ENCODE data around the gene STING1. TPM values are rescaled to one million over a fixed set of nuclear protein-coding genes. Genes with fewer than 3 reads are reported as not detected.

STING1 gene
- total RNA-seq, 1 experiment from 2014 or later: 33.1 TPM

GRCh38 chr5:139458580-139459407 is 23.8 kb downstream of the STING1 start:
- Mint-ChIP-seq H3K36me3 (ENCODE audit: insufficient read depth, unreplicated experiment) (no peaks in the 10 kb centered on the region), H3K4me3 (ENCODE audit: unreplicated experiment) (no peak overlapping the region), H3K27ac (ENCODE audit: low read depth, unreplicated experiment) (no peak overlapping the region), H3K4me1 (ENCODE audit: insufficient read depth, unreplicated experiment) (peaks cover 6% of the 10 kb centered on the region), H3K27me3 (ENCODE audit: insufficient read depth, unreplicated experiment) (no peaks in the 10 kb centered on the region), H3K9me3 (ENCODE audit: unreplicated experiment) (no peaks in the 10 kb centered on the region)
- DNase-seq (ENCODE audit: unreplicated experiment): peak; percentile 33
- POLR2A ChIA-PET: interaction anchor here (0.6 to 1.6 kb wide), 4 partner anchors 11 to 27 kb away, joined by 3 to 5 read pairs (median 4); no protein-coding TSS in a partner anchor
- no TSS peak for BruUV-seq (replicated peaks)
- CTCF ChIA-PET: interaction anchor here (0.7 to 0.9 kb wide), 3 partner anchors 11 to 56 kb away, joined by 3 to 5 read pairs (median 4); no protein-coding TSS in a partner anchor
- TF ChIP-seq CTCF (IDR thresholded peaks at IDR 0.05; ENCODE audit: unreplicated experiment): no peak
- intact Hi-C loops (cut with micrococcal nuclease): no loop called here

- Mint-ChIP-seq H3K27me3 (ENCODE audit: insufficient read depth, unreplicated experiment) (no peaks in the 10 kb centered on the region), H3K4me3 (ENCODE audit: unreplicated experiment) (no peak overlapping the region), H3K9me3 (ENCODE audit: unreplicated experiment) (no peaks in the 10 kb centered on the region), H3K27ac (ENCODE audit: low read depth, unreplicated experiment) (no peak overlapping the region), H3K4me1 (ENCODE audit: insufficient read depth, unreplicated experiment) (peaks cover 6% of the 10 kb centered on the region), H3K36me3 (ENCODE audit: insufficient read depth, unreplicated experiment) (no peaks in the 10 kb centered on the region)
- no TSS peak for BruUV-seq (replicated peaks)
- CTCF ChIA-PET: interaction anchor here (0.7 to 0.9 kb wide), 4 partner anchors 10 to 111 kb away, joined by 3 to 5 read pairs (median 4); no protein-coding TSS in a partner anchor
- POLR2A ChIA-PET: interaction anchor here (0.6 to 1.6 kb wide), 4 partner anchors 10 to 28 kb away, joined by 3 to 5 read pairs (median 4); no protein-coding TSS in a partner anchor
- intact Hi-C loops (cut with micrococcal nuclease): no loop called here
- DNase-seq (ENCODE audit: unreplicated experiment): no peak
- TF ChIP-seq CTCF (IDR thresholded peaks at IDR 0.05; ENCODE audit: unreplicated experiment): no peak
Measured at GRCh38 chr5:139457653-139458306, 24.8 kb downstream of the STING1 start.

GRCh38 chr5:139457241-139457640 is 25.3 kb downstream of the STING1 start:
- peaks cover 6% of the 10 kb centered on the region for H3K4me1 Mint-ChIP-seq (ENCODE audit: insufficient read depth, unreplicated experiment)
- no TSS peak for BruUV-seq (replicated peaks)
- H3K27ac Mint-ChIP-seq (ENCODE audit: low read depth, unreplicated experiment): no peak overlapping the region
- intact Hi-C loops (cut with micrococcal nuclease): no loop called here
- TF ChIP-seq CTCF (IDR thresholded peaks at IDR 0.05; ENCODE audit: unreplicated experiment): no peak
- DNase-seq (ENCODE audit: unreplicated experiment): no peak
- H3K27me3 Mint-ChIP-seq (ENCODE audit: insufficient read depth, unreplicated experiment): no peaks in the 10 kb centered on the region
- ChIA-PET POLR2A (interaction anchor here (1.1 kb wide), 1 partner anchor 25 kb away, joined by 3 read pairs; no protein-coding TSS in a partner anchor), CTCF (no interaction called here)
- H3K36me3 Mint-ChIP-seq (ENCODE audit: insufficient read depth, unreplicated experiment): no peaks in the 10 kb centered on the region
- H3K4me3 Mint-ChIP-seq (ENCODE audit: unreplicated experiment): no peak overlapping the region
- H3K9me3 Mint-ChIP-seq (ENCODE audit: unreplicated experiment): no peaks in the 10 kb centered on the region

GRCh38 chr5:139456776-139457175 is 25.8 kb downstream of the STING1 start:
- POLR2A ChIA-PET: no interaction called here
- H3K27me3 Mint-ChIP-seq (ENCODE audit: insufficient read depth, unreplicated experiment): no peaks in the 10 kb centered on the region
- BruUV-seq (replicated peaks): no TSS peak
- TF ChIP-seq CTCF (IDR thresholded peaks at IDR 0.05; ENCODE audit: unreplicated experiment): no peak
- no peaks in the 10 kb centered on the region for H3K36me3 Mint-ChIP-seq (ENCODE audit: insufficient read depth, unreplicated experiment)
- DNase-seq (ENCODE audit: unreplicated experiment): no peak
- H3K9me3 Mint-ChIP-seq (ENCODE audit: unreplicated experiment): no peaks in the 10 kb centered on the region
- no peak overlapping the region for H3K4me3 Mint-ChIP-seq (ENCODE audit: unreplicated experiment)
- intact Hi-C loops (cut with micrococcal nuclease): no loop called here
- no peak overlapping the region for H3K27ac Mint-ChIP-seq (ENCODE audit: low read depth, unreplicated experiment)
- H3K4me1 Mint-ChIP-seq (ENCODE audit: insufficient read depth, unreplicated experiment): peaks cover 6% of the 10 kb centered on the region
- CTCF ChIA-PET: no interaction called here
